ENCODE measurements around the gene INAVA.

GRCh38 chr1:200892958-200893357 is 1.7 kb upstream of the INAVA start:
- TF ChIP-seq EZH2 (IDR thresholded peaks at IDR 0.05; ENCODE audit: insufficient read depth, poor library complexity, severe bottlenecking) (no peak), EZH2phosphoT487 (IDR thresholded peaks at IDR 0.05; ENCODE audit: insufficient read depth, low read depth) (no peak)
